ENCODE data around the gene MGRN1. TPM values are rescaled to one million over a fixed set of nuclear protein-coding genes. Genes with fewer than 3 reads are reported as not detected.
A peak's percentile ranks its signal among the peaks of the same experiment; 100 is the strongest.

The MGRN1 gene
- total RNA-seq, 2 donors from 2014 or later = 61.0 to 62.6 TPM

- intact Hi-C loops (cut with DNase I) = no loop called here
- DNase-seq (ENCODE audit: low spot score) = no peak
Measured at GRCh38 chr16:4692460-4693295, 68.1 kb downstream of the MGRN1 start.

GRCh38 chr16:4693296-4693955 lies 68.8 kb downstream of the MGRN1 start, which contains the start of gene NUDT16L1:
Gene NUDT16L1, plus strand, starts transcription at chr16:4693562. Its CDS starts 165 bp downstream, at chr16:4693727.
- DNase-seq (ENCODE audit: low spot score) = peak; percentile 99
- intact Hi-C loops (cut with DNase I) = no loop called here

- intact Hi-C loops (cut with DNase I) = no loop called here
- peak; percentile 85 for DNase-seq (ENCODE audit: low spot score)
Measured at GRCh38 chr16:4693956-4694641, 69.5 kb downstream of the MGRN1 start.

- intact Hi-C loops (cut with DNase I) = no loop called here
- DNase-seq (ENCODE audit: low spot score) = peak; percentile 85
Measured at GRCh38 chr16:4694642-4695451, 70.2 kb downstream of the MGRN1 start.

GRCh38 chr16:4695473-4696171 lies 71.0 kb downstream of the MGRN1 start:
- intact Hi-C loops (cut with DNase I) = no loop called here
- DNase-seq (ENCODE audit: low spot score) = no peak

- DNase-seq (ENCODE audit: low spot score) = no peak
- intact Hi-C loops (cut with DNase I) = no loop called here
Measured at GRCh38 chr16:4696172-4696904, 71.7 kb downstream of the MGRN1 start.

GRCh38 chr16:4696905-4697847 lies 72.5 kb downstream of the MGRN1 start:
- no peak for DNase-seq (ENCODE audit: low spot score)
- intact Hi-C loops (cut with DNase I) = no loop called here

GRCh38 chr16:4697848-4698291 lies 73.2 kb downstream of the MGRN1 start:
- intact Hi-C loops (cut with DNase I) = no loop called here
- DNase-seq (ENCODE audit: low spot score) = no peak

- DNase-seq (ENCODE audit: low spot score) = no peak
- intact Hi-C loops (cut with DNase I) = no loop called here
Measured at GRCh38 chr16:4698321-4699045, 73.9 kb downstream of the MGRN1 start.

- intact Hi-C loops (cut with DNase I) = no loop called here
- DNase-seq (ENCODE audit: low spot score) = no peak
Measured at GRCh38 chr16:4699046-4699556, 74.5 kb downstream of the MGRN1 start.

- intact Hi-C loops (cut with DNase I) = no loop called here
Measured at GRCh38 chr16:4700380-4700996, 75.9 kb downstream of the MGRN1 start.

GRCh38 chr16:4700997-4701743 lies 76.5 kb downstream of the MGRN1 start:
- intact Hi-C loops (cut with DNase I) = no loop called here
- no peak for DNase-seq (ENCODE audit: low spot score)

More at GRCh38 chr16:4700380-4700996, 75.9 kb downstream of the MGRN1 start:
- no peak for DNase-seq (ENCODE audit: low spot score)

- DNase-seq (ENCODE audit: low spot score) = no peak
- intact Hi-C loops (cut with DNase I) = no loop called here
Measured at GRCh38 chr16:4701791-4702465, 77.3 kb downstream of the MGRN1 start.

- no peak for DNase-seq (ENCODE audit: low spot score)
- intact Hi-C loops (cut with DNase I) = no loop called here
Measured at GRCh38 chr16:4702466-4702808, 77.8 kb downstream of the MGRN1 start.
